ENCODE data around the gene SLC35G2.
"Not testable (repeated sequence)": the region's sequence is repeated elsewhere in the genome, so short reads cannot be mapped to it uniquely, and the experiment has no call there.

The SLC35G2 gene

DNA sequence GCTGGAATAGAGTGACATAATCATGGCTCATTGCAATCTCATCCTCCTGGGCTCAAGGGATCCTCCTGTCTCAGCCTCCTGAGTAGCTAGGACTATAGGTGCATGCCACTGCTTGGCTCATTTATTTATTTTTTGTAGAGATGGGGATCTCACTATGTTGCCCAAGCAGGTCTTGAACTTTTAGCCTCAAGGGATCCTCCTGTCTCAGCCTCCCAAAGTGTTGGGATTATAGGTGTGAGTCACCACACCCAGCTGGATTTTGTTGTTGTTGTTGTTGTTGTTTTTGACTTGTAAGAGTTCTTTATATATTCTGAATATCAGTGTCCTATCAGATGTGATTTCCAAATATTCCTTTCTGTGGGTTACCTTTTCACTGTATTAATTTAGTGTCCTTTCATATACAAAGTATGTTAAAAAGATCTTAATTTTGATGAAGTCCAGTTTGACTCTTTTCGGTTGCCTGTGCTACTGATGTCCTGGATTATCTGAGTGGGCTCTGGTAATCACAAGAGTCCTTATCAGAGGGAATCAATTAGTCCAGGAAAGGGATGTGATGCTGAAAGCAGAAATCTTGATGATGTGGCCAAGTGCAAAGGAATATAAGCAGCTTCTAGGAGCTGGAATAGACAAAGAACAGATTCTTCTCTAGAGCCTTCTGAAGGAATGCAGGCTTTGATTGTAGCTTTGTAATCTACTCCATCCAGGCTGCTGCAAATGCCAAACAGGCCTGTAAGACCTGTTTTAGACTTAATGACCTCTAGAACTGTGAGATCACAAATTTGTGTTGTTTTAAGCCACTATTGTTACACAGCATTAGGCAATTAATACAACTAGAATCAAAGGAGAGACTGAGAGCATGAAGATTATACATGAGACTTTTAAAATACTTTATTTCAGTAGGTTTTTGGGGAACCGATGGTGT, 73.3 kb downstream of the SLC35G2 start:
- DNase-seq = no peak

DNA sequence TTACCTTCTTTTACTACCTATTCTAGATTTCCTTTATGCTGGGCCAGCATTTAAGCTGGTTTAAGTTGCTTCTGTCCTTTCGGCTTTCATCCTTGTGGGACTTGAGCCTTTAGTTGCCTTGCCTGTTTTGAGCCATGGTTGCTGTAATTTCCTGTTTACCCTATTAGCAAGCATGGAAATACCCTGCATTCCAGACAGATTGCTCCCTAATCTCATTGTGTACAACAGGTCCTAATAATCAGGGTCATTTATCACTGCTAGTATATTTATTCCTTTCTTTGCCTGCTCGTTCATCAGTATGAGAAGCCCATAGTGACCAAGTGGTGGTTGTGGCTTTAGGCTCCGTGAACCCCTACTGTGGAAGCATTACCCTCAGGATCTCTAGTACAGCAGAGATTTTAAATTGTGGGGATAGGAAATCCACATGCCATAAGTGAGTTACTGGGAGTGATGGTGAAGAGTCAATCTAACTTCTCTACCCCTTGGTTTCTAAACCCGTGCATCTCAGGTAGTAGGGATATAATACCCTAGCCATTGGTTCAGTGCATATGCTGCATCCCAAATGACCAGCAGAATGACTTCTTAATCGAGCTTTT, 75.0 kb downstream of the SLC35G2 start:
- DNase-seq = no peak

DNA sequence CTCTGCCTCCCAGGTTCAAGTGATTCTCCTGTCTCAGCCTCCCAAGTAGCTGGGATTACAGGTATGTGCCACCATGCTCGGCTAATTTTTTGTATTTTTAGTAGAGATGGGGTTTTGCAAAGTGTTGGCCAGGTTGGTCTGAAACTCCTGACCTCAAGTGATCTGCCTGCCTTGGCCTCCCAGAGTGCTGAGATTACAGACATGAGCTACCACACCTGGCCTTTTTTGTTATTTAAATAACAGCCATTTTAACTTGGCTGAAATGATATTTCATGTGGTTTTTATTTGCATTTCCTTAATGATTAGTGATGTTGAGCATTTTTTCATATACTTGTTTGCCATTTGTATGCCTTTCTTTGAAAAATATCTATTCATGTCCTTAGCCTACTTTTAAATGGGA, 78.2 kb downstream of the SLC35G2 start:
- DNase-seq = not testable (repeated sequence)

DNA sequence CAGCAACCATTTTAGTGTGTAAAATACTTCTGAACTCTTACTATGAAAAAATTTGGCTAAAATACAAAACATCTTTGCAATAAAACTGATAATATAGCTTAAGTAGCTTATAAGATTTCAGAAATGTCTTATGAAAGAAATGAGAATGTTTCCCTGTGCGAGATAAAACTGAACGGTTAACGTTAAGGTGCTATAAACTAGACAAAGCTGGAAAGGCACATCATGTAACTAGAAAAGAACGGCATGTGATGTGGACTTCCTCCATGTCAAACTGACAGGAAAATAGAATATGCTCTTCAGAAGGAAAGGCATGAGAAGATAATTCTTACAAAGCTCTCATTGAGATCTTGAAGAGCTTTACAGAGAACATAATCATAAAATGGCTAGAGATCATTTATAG, 79.6 kb downstream of the SLC35G2 start:
- DNase-seq = no peak

DNA sequence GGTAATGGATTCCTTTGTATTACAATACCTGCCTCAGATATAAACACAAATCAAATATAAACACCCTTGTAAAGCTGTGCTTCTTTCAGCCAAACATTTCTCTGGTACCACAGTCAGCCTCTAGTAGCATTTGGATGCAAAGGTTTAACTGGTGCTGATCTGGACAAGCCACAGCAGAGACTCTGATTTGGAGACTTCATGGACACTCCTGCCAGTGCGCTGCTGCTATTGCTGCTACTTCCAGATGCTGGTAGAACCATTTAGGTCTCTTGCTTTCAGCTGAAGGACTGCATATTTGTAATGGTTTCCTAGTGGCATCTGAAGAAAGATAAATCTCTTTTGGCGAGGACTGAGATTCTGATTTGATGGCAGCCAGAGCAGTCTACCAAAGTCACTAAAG, 80.0 kb downstream of the SLC35G2 start:
- no peak for DNase-seq

DNA sequence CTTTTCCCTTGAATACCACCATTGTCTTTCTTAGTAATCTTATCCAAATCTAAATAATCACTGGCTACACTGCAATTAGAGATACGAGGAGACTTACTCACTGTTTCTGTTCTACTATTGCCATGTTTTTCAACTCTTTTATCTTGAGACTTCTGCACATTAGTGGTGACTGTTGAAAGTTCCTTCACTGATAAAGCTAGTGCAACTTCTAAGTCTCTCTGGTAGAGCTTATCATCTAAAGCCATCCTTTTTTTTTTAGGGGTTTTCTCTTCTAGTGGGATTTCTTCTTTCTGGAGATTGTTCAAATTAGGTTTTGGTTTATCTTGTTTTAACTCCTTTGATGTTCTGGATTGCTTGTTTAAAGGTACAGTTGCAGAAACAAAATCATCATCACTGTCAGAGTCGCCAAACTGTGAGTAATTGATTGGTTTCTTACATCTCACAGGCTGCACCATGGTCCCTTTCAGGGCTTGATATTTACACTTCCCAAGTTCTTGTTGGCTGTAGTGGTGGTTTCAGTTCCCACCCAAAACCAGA, 80.8 kb downstream of the SLC35G2 start:
- no peak for DNase-seq

DNA sequence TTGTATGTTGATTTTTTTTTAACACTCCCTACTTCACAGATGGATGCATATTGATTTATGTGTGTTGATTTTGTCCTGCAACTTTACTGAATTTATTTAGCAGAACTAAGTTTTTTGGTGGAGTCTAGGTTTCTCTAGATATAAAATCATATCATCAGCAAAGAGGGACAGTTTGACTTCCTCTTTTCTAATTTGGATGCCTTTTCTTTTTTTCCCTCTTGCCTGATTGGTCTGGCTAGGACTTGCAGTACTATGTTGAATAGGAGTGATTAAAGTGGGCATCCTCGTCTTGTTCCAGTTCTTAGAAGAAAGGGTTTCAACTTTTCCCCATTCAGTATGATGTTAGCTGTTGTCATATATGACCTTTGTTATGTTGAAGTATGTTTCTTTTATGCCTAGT, 81.8 kb downstream of the SLC35G2 start:
- not testable (repeated sequence) for DNase-seq

DNA sequence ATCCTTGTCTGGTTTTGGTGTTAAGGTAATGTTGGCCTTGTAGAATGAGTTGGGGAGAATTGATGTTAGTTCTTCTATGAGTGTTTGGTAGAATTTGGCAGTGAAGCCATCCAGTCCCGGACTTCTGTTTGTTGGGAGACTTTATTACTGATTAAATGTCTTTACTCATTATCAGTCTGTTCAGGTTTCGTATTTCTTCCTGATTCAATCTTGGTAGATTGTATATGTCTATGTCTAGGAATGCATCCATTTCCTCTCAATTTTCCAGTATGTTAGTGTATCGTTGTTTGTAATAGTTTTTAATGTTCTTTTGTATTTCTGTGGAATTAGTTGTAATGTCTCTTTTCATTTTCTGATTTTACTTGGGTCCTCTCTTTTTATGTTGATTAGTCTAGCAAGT, 82.5 kb downstream of the SLC35G2 start:
- no peak for DNase-seq

DNA sequence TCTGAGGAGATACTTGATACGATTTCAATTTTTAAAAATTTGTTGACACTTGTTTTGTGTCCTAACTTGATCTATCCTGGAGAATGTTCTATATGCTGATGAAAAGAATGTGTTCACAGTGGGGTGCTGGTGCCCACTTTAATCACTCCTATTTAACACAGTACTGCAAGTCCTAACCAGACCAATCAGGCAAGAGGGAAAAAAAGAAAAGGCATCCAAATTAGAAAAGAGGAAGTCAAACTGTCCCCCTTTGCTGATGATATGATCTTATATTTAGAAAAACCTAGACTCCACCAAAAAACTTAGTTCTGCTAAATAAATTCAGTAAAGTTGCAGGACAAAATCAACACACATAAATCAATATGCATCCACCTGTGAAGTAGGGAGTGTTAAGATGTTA, 83.6 kb downstream of the SLC35G2 start:
- DNase-seq = not testable (repeated sequence)

DNA sequence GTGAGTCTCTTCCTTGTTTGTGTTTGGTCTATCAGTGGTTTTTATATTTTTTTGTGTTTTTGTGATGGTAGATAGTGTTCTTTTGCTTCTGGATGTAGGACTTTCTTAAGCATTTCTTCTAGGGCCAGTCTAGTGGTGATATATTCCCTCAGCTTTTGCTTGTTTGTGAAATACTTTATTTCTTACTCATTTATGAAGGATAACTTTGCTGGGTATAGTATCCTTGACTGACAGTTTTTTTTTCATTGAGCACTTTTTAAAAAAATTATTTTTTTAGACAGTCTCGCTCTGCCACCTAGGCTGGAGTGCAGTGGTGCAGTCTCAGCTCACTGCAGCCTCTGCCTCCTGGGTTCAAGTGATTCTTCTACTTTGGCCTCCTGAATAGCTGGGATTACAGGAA, 85.0 kb downstream of the SLC35G2 start:
- no peak for DNase-seq

DNA sequence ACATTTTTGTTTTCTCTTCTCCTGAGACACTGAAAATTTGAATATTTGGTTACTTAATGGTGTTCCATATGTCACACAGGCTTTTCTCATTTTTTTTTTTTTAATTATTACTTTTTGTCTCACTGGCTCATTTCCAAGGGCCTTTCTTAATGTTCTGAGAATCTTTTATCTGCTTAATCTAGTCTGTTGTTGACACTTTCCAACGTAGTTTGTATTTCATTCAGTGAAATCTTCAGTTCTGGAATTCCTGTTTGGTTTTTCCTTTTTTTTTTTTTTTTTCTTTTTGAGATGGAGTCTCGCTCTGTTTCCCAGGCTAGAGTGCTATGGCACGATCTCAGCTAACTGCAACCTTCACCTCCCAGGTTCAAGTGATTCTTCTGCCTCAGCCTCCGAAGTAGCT, 85.8 kb downstream of the SLC35G2 start:
- no peak for DNase-seq
